Skeletal muscle tissue (tissue), 4 donors: ENCODE data around the gene FOXP1. TPM values are rescaled to one million over a fixed set of nuclear protein-coding genes. Genes with fewer than 3 reads are reported as not detected.
A peak's percentile ranks its signal among the peaks of the same experiment; 100 is the strongest.

Experiments
- H3K27ac ChIP-seq: one replicate; pipeline ENCODE4 v1.7.0; 2013; ENCODE audit warnings: mild to moderate bottlenecking, low read depth, low read length, inconsistent platforms
- H3K27me3 ChIP-seq, 3 donors: one replicate each; pipeline ENCODE4 v1.7.0; 2013; ENCODE audit warnings: low read length in 3 of 3; ENCODE audit not compliant: control insufficient read depth in 3 of 3, insufficient read depth in 3 of 3
- H3K36me3 ChIP-seq, 3 donors: one replicate each; pipeline ENCODE4 v1.7.0; 2013; ENCODE audit warnings: low read length in 3 of 3; ENCODE audit not compliant: control insufficient read depth in 3 of 3, insufficient read depth in 3 of 3
- H3K4me1 ChIP-seq, 3 donors: one replicate each; pipeline ENCODE4 v1.7.0; 2013; ENCODE audit warnings: low read length in 3 of 3, mild to moderate bottlenecking in 3 of 3; ENCODE audit not compliant: control insufficient read depth in 3 of 3, insufficient read depth in 3 of 3
- H3K4me3 ChIP-seq, 3 donors: one replicate each; pipeline ENCODE4 v1.7.0; 2013; ENCODE audit warnings: low read length in 3 of 3
- H3K9ac ChIP-seq, 3 donors: one replicate each; pipeline ENCODE4 v1.7.0; 2013; ENCODE audit warnings: low read length in 3 of 3, mild to moderate bottlenecking in 3 of 3, moderate library complexity in 2 of 3, low read depth in 1 of 3
- H3K9me3 ChIP-seq, 3 donors: one replicate each; pipeline ENCODE4 v1.7.0; 2013; ENCODE audit warnings: low read length in 3 of 3; ENCODE audit not compliant: control insufficient read depth in 3 of 3
- total RNA-seq: library from RNA; depleted of rRNA; stranded (reverse); fragments of >200 nt; gene quantifications from one replicate; pipeline ENCODE4 v1.2.3, GENCODE V29; 2014
- donor health status: Osteomylitis.

Gene FOXP1
- total RNA-seq, 1 donor from 2014 or later, result 36.0 TPM

- Histone ChIP-seq H3K27me3 (no peaks in the 10 kb centered on the region), H3K9ac (no peak overlapping the region), H3K4me1 (peaks cover 0 to 19% (median 8%) of the 10 kb centered on the region in 3 donors), H3K4me3 (no peak overlapping the region), H3K36me3 (no peaks in the 10 kb centered on the region), H3K9me3 (no peaks in the 10 kb centered on the region), H3K27ac (no peak overlapping the region)
Observed at GRCh38 chr3:71312461-71312860, 271.1 kb downstream of the FOXP1 start.

GRCh38 chr3:71311661-71312046 lies 271.9 kb downstream of the FOXP1 start:
- Histone ChIP-seq H3K27me3 (no peaks in the 10 kb centered on the region), H3K4me3 (peak overlapping the region in 1 of 3 donors; percentile 12), H3K9me3 (no peaks in the 10 kb centered on the region), H3K9ac (no peak overlapping the region), H3K4me1 (peaks cover 0 to 19% (median 8%) of the 10 kb centered on the region in 3 donors), H3K27ac (no peak overlapping the region), H3K36me3 (no peaks in the 10 kb centered on the region)

- H3K36me3 ChIP-seq, result no peaks in the 10 kb centered on the region
- no peak overlapping the region for H3K4me3 ChIP-seq
- H3K27me3 ChIP-seq, result no peaks in the 10 kb centered on the region
- H3K27ac ChIP-seq, result peak overlapping the region; percentile 23
- peaks cover 0 to 20% (median 8%) of the 10 kb centered on the region in 3 donors for H3K4me1 ChIP-seq
- no peaks in the 10 kb centered on the region for H3K9me3 ChIP-seq
- no peak overlapping the region for H3K9ac ChIP-seq
Observed at GRCh38 chr3:71310980-71311660, 272.4 kb downstream of the FOXP1 start.

GRCh38 chr3:71310359-71310979 lies 273.1 kb downstream of the FOXP1 start:
- peak overlapping the region; percentile 23 for H3K27ac ChIP-seq
- peak overlapping the region in 1 of 3 donors; percentile 17 for H3K4me3 ChIP-seq
- H3K27me3 ChIP-seq, result no peaks in the 10 kb centered on the region
- no peaks in the 10 kb centered on the region for H3K9me3 ChIP-seq
- H3K9ac ChIP-seq, result no peak overlapping the region
- no peaks in the 10 kb centered on the region for H3K36me3 ChIP-seq
- H3K4me1 ChIP-seq, result peaks cover 6 to 27% (median 10%) of the 10 kb centered on the region in 3 donors

GRCh38 chr3:71309886-71310285 lies 273.6 kb downstream of the FOXP1 start:
- Histone ChIP-seq H3K9ac (no peak overlapping the region), H3K4me1 (peaks cover 10 to 29% (median 10%) of the 10 kb centered on the region in 3 donors), H3K36me3 (no peaks in the 10 kb centered on the region), H3K27ac (no peak overlapping the region), H3K27me3 (no peaks in the 10 kb centered on the region), H3K9me3 (no peaks in the 10 kb centered on the region), H3K4me3 (no peak overlapping the region)

GRCh38 chr3:71309342-71309741 lies 274.2 kb downstream of the FOXP1 start:
- no peaks in the 10 kb centered on the region for H3K27me3 ChIP-seq
- no peak overlapping the region for H3K9ac ChIP-seq
- no peak overlapping the region for H3K4me3 ChIP-seq
- no peaks in the 10 kb centered on the region for H3K9me3 ChIP-seq
- H3K36me3 ChIP-seq, result no peaks in the 10 kb centered on the region
- peaks cover 10 to 31% (median 14%) of the 10 kb centered on the region in 3 donors for H3K4me1 ChIP-seq
- H3K27ac ChIP-seq, result no peak overlapping the region

GRCh38 chr3:71308836-71309235 lies 274.7 kb downstream of the FOXP1 start:
- H3K4me3 ChIP-seq, result no peak overlapping the region
- no peaks in the 10 kb centered on the region for H3K9me3 ChIP-seq
- H3K27me3 ChIP-seq, result no peaks in the 10 kb centered on the region
- H3K36me3 ChIP-seq, result no peaks in the 10 kb centered on the region
- H3K27ac ChIP-seq, result no peak overlapping the region
- H3K4me1 ChIP-seq, result peaks cover 10 to 33% (median 14%) of the 10 kb centered on the region in 3 donors
- no peak overlapping the region for H3K9ac ChIP-seq

GRCh38 chr3:71307991-71308697 lies 275.4 kb downstream of the FOXP1 start:
- no peak overlapping the region for H3K27ac ChIP-seq
- H3K36me3 ChIP-seq, result no peaks in the 10 kb centered on the region
- no peak overlapping the region for H3K9ac ChIP-seq
- H3K4me3 ChIP-seq, result no peak overlapping the region
- H3K27me3 ChIP-seq, result no peaks in the 10 kb centered on the region
- no peaks in the 10 kb centered on the region for H3K9me3 ChIP-seq
- peaks cover 10 to 37% (median 14%) of the 10 kb centered on the region in 3 donors for H3K4me1 ChIP-seq

- Histone ChIP-seq H3K9ac (peak overlapping the region; percentile 79 to 88 (median 82)), H3K4me3 (peak overlapping the region; percentile 62 to 79 (median 71)), H3K4me1 (peaks cover 2 to 28% (median 17%) of the 10 kb centered on the region in 3 donors), H3K27ac (peak overlapping the region; percentile 80), H3K27me3 (no peaks in the 10 kb centered on the region), H3K9me3 (no peaks in the 10 kb centered on the region), H3K36me3 (no peaks in the 10 kb centered on the region)
Observed at GRCh38 chr3:71305231-71306206, 278.0 kb downstream of the FOXP1 start.
